Endothelial cell of umbilical vein (primary cell): ENCODE measurements around the gene SYNE1. TPM values are rescaled to one million over a fixed set of nuclear protein-coding genes. Genes with fewer than 3 reads are reported as not detected.
"Not testable (repeated sequence)": the region's sequence is repeated elsewhere in the genome, so short reads cannot be mapped to it uniquely, and the experiment has no call there.

ENCODE experiments used
- BruUV-seq: library from RNA; stranded (reverse); fragments of 400-500 nt; replicated peaks from 2 replicates; lab custom pipeline; 2021; lab: Mats Ljungman, UMichigan
- CTCF ChIA-PET: fragments of 300-600, 350-600 bp; sonication (Branson Sonifier 250); formaldehyde crosslinking; loops from one replicate; lab custom pipeline; 2021; ENCODE audit warnings: antibody characterized with exemption, inconsistent platforms; lab: Charles Lee
- POLR2A ChIA-PET: fragments of 300-600, 350-600 bp; sonication (Branson Sonifier 250); formaldehyde crosslinking; loops from one replicate; lab custom pipeline; 2021; ENCODE audit warnings: antibody characterized with exemption, inconsistent platforms; lab: Charles Lee
- DNase-seq: peaks from one replicate; pipeline ENCODE4 v3.0.0-alpha.2; 2011; ENCODE audit warnings: low read depth, low spot score
- FAIRE-seq: peaks from 2 replicates; lab custom pipeline; 2011; peaks lifted over from hg19 to GRCh38; lab: Jason Lieb, UNC
- H2AFZ ChIP-seq: 2 replicates; pipeline ENCODE4 v1.6.0; 2012; ENCODE audit warnings: low read depth, low read length, control low read depth, inconsistent platforms
- H3K27ac ChIP-seq: 2 replicates; pipeline ENCODE4 v1.5.1; 2011; ENCODE audit warnings: low read depth, mild to moderate bottlenecking, control low read depth, low read length, moderate library complexity; ENCODE audit not compliant: insufficient read depth
- H3K27me3 ChIP-seq, 2 experiments: 2 replicates each; pipeline versions ENCODE4 v1.6.0 to v1.6.1; 2011; ENCODE audit warnings: low read length in 2 of 2, mixed read lengths in 1 of 2; ENCODE audit not compliant: control insufficient read depth in 2 of 2, insufficient read depth in 2 of 2
- H3K36me3 ChIP-seq, 2 experiments: 2 replicates in 1 of 2; 3 replicates in 1 of 2; pipeline ENCODE4 v1.5.1; 2011; ENCODE audit warnings: low read length in 2 of 2, mild to moderate bottlenecking in 1 of 2, moderate library complexity in 1 of 2; ENCODE audit not compliant: control insufficient read depth in 2 of 2, insufficient read depth in 2 of 2; ENCODE audit errors: extremely low read depth in 1 of 2
- H3K4me1 ChIP-seq: 3 replicates; pipeline ENCODE4 v1.5.1; 2011; ENCODE audit warnings: mild to moderate bottlenecking, low read length; ENCODE audit not compliant: control insufficient read depth, insufficient read depth; ENCODE audit errors: extremely low read depth
- H3K4me2 ChIP-seq: 2 replicates; pipeline ENCODE4 v1.6.1; 2011; ENCODE audit warnings: low read length, control low read depth, mixed read lengths; ENCODE audit not compliant: insufficient read depth
- H3K4me3 ChIP-seq, 3 experiments: fragments of 200-600 bp in 1 of 3; sonication (generic), shearing (Covaris generic) in 1 of 3; replicated peaks in 1 of 3; 2 replicates each; pipeline ENCODE4 v1.5.1; 2011 to 2016; ENCODE audit warnings: control low read depth in 3 of 3, low read length in 3 of 3, mild to moderate bottlenecking in 2 of 3, inconsistent platforms in 1 of 3, low read depth in 1 of 3, moderate library complexity in 1 of 3; ENCODE audit not compliant: insufficient read depth in 1 of 3
- H3K79me2 ChIP-seq: 2 replicates; pipeline ENCODE4 v1.6.0; 2012; ENCODE audit warnings: low read length, inconsistent platforms; ENCODE audit not compliant: control insufficient read depth, insufficient read depth
- H3K9ac ChIP-seq: replicated peaks from 2 replicates; pipeline ENCODE3; 2011; ENCODE audit warnings: low read length, control low read depth; ENCODE audit not compliant: insufficient read depth; ENCODE audit errors: extremely low read depth
- H3K9me1 ChIP-seq: replicated peaks from 3 replicates; pipeline ENCODE4 v1.6.0; 2011; ENCODE audit warnings: mild to moderate bottlenecking, low read length; ENCODE audit not compliant: control insufficient read depth, insufficient read depth; ENCODE audit errors: extremely low read depth
- H3K9me3 ChIP-seq: replicated peaks from 2 replicates; pipeline ENCODE4 v1.5.1; 2012; ENCODE audit warnings: low read length, inconsistent platforms; ENCODE audit not compliant: control insufficient read depth, insufficient read depth
- H4K20me1 ChIP-seq: replicated peaks from 2 replicates; pipeline ENCODE3; 2011; ENCODE audit warnings: mild to moderate bottlenecking, low read length; ENCODE audit not compliant: control insufficient read depth, insufficient read depth; ENCODE audit errors: extremely low read depth
- EZH2 ChIP-seq: IDR thresholded peaks from 2 replicates; pipeline ENCODE4 v1.6.1; 2012; ENCODE audit warnings: borderline replicate concordance, low read depth, mild to moderate bottlenecking, moderate library complexity, low read length, inconsistent platforms; ENCODE audit not compliant: severe bottlenecking
- FOS ChIP-seq: IDR thresholded peaks from 2 replicates; pipeline ENCODE4 v1.6.1; 2011; ENCODE audit warnings: mild to moderate bottlenecking, low read length, moderate library complexity, borderline replicate concordance; ENCODE audit not compliant: insufficient read depth
- GATA2 ChIP-seq: IDR thresholded peaks from 2 replicates; pipeline ENCODE4 v1.7.0; 2011; ENCODE audit warnings: low read depth, mild to moderate bottlenecking, moderate library complexity, mixed read lengths, low read length; ENCODE audit not compliant: insufficient read length, insufficient read depth
- JUN ChIP-seq: IDR thresholded peaks from 2 replicates; pipeline ENCODE4 v1.6.1; 2011; ENCODE audit warnings: borderline replicate concordance, low read depth; ENCODE audit not compliant: insufficient read length, insufficient read depth
- POLR2A ChIP-seq: IDR thresholded peaks from 2 replicates; pipeline ENCODE4 v1.6.1; 2012; ENCODE audit warnings: low read depth, mild to moderate bottlenecking, control low read depth, low read length
- POLR2AphosphoS5 ChIP-seq: IDR thresholded peaks from 2 replicates; pipeline ENCODE4 v1.6.1; 2012; ENCODE audit warnings: low read depth, mild to moderate bottlenecking, control low read depth, low read length, moderate library complexity; ENCODE audit not compliant: insufficient read depth
- dilution Hi-C: fragments of 300-500 bp; cut with MboI; formaldehyde crosslinking; loops from one replicate; pipeline ENCODE4 v1.15.0; 2019; ENCODE audit warnings: low sequenced_read_pairs; ENCODE audit not compliant: extremely low pct_ligation_motif_present
- intact Hi-C: fragments of 100-400 bp; cut with micrococcal nuclease; formaldehyde crosslinking; loops from one replicate; pipeline ENCODE4 v1.10.0; 2022
- polyA plus RNA-seq, 4 experiments: library from polyadenylated mRNA; depleted of rRNA in 3 of 4; stranded (reverse) in 3 of 4; unstranded in 1 of 4; fragments of >200 nt; gene quantifications; 2 replicates each; pipeline versions ENCODE4 v1.2.1 to v1.2.3, GENCODE V29; 2011 to 2012; ENCODE audit warnings: missing spikeins in 1 of 4
- total RNA-seq: library from RNA; stranded (reverse); gene quantifications from 2 replicates; pipeline ENCODE4 v1.2.3, GENCODE V29; 2021
- TF ChIP-seq, protein P1 (sequence below): IDR thresholded peaks from 2 replicates; pipeline ENCODE4 v1.6.1; 2011; ENCODE audit not compliant: insufficient read depth, insufficient read length
- TF ChIP-seq, protein P2 (sequence below), 2 donors: IDR thresholded peaks; 1 replicate in 1 of 2; 2 replicates in 1 of 2; pipeline ENCODE4 v1.5.1; 2011; ENCODE audit warnings: low read length in 2 of 2, mild to moderate bottlenecking in 2 of 2, moderate library complexity in 2 of 2, control low read depth in 1 of 2, inconsistent platforms in 1 of 2, low read depth in 1 of 2; ENCODE audit not compliant: insufficient read depth in 1 of 2; ENCODE audit errors: extremely low read depth in 1 of 2

Gene SYNE1
- total and polyA plus RNA-seq, 2 donors (not counting 3 experiments of a cell fraction or from before 2014, with no cell fraction given) = 26.5 to 52.3 TPM

DNA sequence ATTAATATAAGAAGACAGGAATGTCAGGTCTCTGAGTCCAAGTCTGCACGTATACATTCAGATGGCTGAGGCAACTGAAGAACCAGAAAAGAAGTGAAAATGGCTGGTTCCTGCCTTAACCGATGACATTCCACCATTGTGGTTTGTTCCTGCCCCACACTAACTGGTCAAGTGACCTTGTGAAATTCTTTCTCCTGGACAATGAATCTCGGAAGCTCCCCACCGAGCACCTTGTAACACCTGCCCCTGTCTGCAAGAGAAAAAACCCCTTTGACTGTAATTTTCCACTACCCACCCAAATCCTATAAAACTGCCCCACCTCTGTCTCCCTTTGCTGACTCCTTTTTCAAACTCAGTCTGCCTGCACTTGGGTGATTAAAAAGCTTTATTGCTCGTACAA, 140.4 kb downstream of the SYNE1 start:
- FAIRE-seq (no peak), DNase-seq (no peak)
- dilution Hi-C loops (no loop called here), intact Hi-C loops (no loop called here)
- no peak overlapping the region for H3K9ac ChIP-seq
- no peaks in the 10 kb centered on the region for H3K79me2 ChIP-seq
- H2AFZ ChIP-seq = no peak overlapping the region
- CTCF ChIA-PET = interaction anchor here (0.8 to 1.9 kb wide), 4 partner anchors 10 to 31 kb away, joined by 3 to 11 read pairs (median 4); no protein-coding TSS in a partner anchor
- no peaks in the 10 kb centered on the region for H3K9me1 ChIP-seq
- no peak overlapping the region for H3K27ac ChIP-seq
- H3K9me3 ChIP-seq = no peaks in the 10 kb centered on the region
- TF ChIP-seq POLR2AphosphoS5 = no peak
- no peak for TF ChIP-seq POLR2A
- no peak for TF ChIP-seq EZH2
- TF ChIP-seq FOS = no peak
- TF ChIP-seq, protein P1, sequence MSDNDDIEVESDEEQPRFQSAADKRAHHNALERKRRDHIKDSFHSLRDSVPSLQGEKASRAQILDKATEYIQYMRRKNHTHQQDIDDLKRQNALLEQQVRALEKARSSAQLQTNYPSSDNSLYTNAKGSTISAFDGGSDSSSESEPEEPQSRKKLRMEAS = no peak
- TF ChIP-seq, protein P2, sequence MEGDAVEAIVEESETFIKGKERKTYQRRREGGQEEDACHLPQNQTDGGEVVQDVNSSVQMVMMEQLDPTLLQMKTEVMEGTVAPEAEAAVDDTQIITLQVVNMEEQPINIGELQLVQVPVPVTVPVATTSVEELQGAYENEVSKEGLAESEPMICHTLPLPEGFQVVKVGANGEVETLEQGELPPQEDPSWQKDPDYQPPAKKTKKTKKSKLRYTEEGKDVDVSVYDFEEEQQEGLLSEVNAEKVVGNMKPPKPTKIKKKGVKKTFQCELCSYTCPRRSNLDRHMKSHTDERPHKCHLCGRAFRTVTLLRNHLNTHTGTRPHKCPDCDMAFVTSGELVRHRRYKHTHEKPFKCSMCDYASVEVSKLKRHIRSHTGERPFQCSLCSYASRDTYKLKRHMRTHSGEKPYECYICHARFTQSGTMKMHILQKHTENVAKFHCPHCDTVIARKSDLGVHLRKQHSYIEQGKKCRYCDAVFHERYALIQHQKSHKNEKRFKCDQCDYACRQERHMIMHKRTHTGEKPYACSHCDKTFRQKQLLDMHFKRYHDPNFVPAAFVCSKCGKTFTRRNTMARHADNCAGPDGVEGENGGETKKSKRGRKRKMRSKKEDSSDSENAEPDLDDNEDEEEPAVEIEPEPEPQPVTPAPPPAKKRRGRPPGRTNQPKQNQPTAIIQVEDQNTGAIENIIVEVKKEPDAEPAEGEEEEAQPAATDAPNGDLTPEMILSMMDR (IDR thresholded peaks at IDR 0.05; ENCODE audit: extremely low read depth in 1 of 2, insufficient read depth in 1 of 2, low read depth in 1 of 2, low read length in 2 of 2) = no peak
- no peak for TF ChIP-seq GATA2
- TF ChIP-seq JUN = no peak
- no peak overlapping the region for H3K4me2 ChIP-seq
- no peaks in the 10 kb centered on the region for H4K20me1 ChIP-seq
- no peaks in the 10 kb centered on the region for H3K27me3 ChIP-seq
- BruUV-seq = no TSS peak
- H3K4me3 ChIP-seq = no peak overlapping the region
- H3K36me3 ChIP-seq = no peaks in the 10 kb centered on the region
- POLR2A ChIA-PET = no interaction called here
- H3K4me1 ChIP-seq = no peaks in the 10 kb centered on the region

DNA sequence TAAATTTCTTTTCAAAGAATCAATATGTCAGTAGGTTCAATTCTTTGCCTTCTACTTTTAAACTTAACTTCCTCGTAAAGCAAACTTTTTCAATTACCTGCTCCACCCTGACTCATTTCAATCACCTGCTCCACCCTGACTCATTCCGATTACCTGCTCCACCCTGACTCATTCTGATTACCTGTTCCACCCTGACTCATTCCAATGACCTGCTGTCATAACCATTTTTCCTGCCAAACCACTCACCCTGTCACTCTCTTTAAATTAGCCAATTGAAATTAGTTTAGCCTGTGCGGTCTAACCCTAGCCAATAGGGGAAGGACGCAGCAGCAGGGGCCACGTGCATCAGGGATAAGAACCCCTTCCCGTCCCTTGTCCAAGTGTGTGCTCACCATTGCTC, 141.7 kb downstream of the SYNE1 start:
- H3K4me1 ChIP-seq, BruUV-seq, H3K79me2 ChIP-seq, H3K4me3 ChIP-seq, DNase-seq, CTCF ChIA-PET, H3K27ac ChIP-seq, POLR2A ChIA-PET, H3K9me1 ChIP-seq, H3K27me3 ChIP-seq, H2AFZ ChIP-seq, H3K4me2 ChIP-seq, intact Hi-C loops, H4K20me1 ChIP-seq, dilution Hi-C loops, H3K36me3 ChIP-seq, H3K9me3 ChIP-seq, H3K9ac ChIP-seq, FAIRE-seq: not testable (repeated sequence)

DNA sequence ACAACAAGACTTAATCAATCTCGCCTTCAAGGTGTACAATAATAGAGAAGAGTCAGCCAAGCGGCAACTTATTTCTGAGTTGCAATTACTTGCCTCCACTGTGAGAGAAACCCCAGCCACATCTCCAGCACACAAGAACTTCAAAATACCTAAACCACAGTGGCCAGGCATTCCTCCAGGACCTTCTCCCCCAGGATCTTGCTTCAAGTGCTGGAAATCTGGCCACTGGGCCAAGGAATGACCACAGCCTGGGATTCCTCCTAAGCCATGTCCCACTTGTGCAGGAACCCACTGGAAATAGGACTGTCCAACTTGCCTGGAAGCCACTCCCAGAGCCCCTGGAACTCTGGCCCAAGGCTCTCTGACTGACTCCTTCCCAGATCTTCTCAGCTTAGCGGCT, 144.9 kb downstream of the SYNE1 start:
- POLR2A ChIA-PET, H4K20me1 ChIP-seq, CTCF ChIA-PET, BruUV-seq, H3K4me3 ChIP-seq, H3K36me3 ChIP-seq, H3K4me1 ChIP-seq, H3K9ac ChIP-seq, H3K79me2 ChIP-seq, H3K27me3 ChIP-seq, dilution Hi-C loops, H3K4me2 ChIP-seq, H3K27ac ChIP-seq, FAIRE-seq, H2AFZ ChIP-seq, DNase-seq, H3K9me1 ChIP-seq, H3K9me3 ChIP-seq, intact Hi-C loops: not testable (repeated sequence)
